Activated naive CD4-positive, alpha-beta T cell treated with anti-CD3 and anti-CD28 coated beads, Interleukin-2, amount 50 U/mL, for 24 hours (primary cell): ENCODE data around the gene CADM1.

ENCODE experiments used
- H3K27ac Mint-ChIP-seq: one replicate; pipeline ENCODE4 v1.8.0; 2021; ENCODE audit warnings: mild to moderate bottlenecking, mixed read lengths
- H3K27me3 Mint-ChIP-seq: one replicate; pipeline ENCODE4 v1.8.0; 2021; ENCODE audit warnings: mixed read lengths
- H3K36me3 Mint-ChIP-seq: one replicate; pipeline ENCODE4 v1.8.0; 2021; ENCODE audit warnings: mixed read lengths
- H3K4me1 Mint-ChIP-seq: one replicate; pipeline ENCODE4 v1.8.0; 2021; ENCODE audit warnings: mixed read lengths
- H3K4me3 Mint-ChIP-seq: one replicate; pipeline ENCODE4 v1.8.0; 2021; ENCODE audit warnings: mild to moderate bottlenecking, mixed read lengths
- H3K9me3 Mint-ChIP-seq: one replicate; pipeline ENCODE4 v1.8.0; 2021; ENCODE audit warnings: mixed read lengths

Gene CADM1

DNA sequence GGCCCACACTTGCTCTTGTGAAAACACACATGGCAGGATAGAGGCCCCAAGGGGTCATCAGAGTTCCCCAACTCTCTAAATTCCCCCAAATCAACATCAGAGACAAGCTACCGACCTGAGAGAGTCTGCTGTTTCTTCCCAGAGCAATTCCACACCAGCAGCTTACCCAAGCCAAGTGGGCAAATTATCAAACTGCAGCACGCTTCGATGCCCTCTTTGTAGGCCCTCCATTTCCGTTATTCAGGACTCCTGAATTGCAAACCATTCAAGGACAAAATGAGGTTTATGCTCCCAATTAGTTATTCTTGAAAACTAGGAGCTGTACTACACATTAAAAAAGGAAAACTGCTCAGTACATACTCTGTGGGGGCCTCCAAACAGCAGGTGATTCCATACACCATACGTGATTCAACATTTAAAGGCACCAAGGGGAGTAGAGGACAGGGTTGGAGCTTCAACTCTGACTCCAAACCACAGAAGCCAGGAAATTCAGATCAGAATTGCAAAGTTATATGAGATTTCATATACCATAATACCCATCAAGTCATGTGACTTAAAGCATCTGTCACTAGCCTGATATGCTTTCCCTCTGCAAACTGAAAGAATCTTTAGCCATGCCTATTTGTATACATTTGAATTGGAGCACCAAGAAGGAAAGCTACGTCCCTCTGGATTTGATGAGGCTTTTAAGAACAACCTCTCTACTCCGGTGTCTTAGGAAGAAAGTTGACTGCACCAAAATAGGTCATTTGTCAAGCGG is 234.8 kb downstream of the CADM1 start:
- Mint-ChIP-seq H3K36me3 (no peaks in the 10 kb centered on the region), H3K27me3 (peaks cover 1% of the 10 kb centered on the region), H3K4me3 (no peak overlapping the region), H3K4me1 (no peaks in the 10 kb centered on the region), H3K27ac (no peak overlapping the region), H3K9me3 (no peaks in the 10 kb centered on the region)

DNA sequence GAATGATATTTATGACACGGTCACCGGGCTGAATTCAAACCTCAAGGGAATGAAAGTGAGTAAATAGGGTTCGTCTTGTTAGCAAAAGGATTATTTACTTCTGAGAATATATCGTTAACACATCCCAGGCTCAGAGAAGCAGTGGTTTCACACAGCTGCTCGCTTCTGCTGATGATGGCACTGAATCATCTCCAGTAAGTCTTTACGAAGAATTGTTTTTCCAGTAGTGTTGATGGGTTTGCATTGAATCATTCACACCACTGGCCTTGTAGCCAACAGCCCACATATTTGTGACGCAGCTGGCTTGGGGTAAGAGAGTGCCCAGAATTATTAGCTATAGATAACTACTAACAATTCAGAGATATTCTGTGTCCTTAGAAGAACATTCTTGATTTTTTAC is 236.3 kb downstream of the CADM1 start:
- Mint-ChIP-seq H3K4me3 (no peak overlapping the region), H3K27ac (no peak overlapping the region), H3K36me3 (no peaks in the 10 kb centered on the region), H3K9me3 (no peaks in the 10 kb centered on the region), H3K4me1 (no peaks in the 10 kb centered on the region), H3K27me3 (peaks cover 3% of the 10 kb centered on the region)

DNA sequence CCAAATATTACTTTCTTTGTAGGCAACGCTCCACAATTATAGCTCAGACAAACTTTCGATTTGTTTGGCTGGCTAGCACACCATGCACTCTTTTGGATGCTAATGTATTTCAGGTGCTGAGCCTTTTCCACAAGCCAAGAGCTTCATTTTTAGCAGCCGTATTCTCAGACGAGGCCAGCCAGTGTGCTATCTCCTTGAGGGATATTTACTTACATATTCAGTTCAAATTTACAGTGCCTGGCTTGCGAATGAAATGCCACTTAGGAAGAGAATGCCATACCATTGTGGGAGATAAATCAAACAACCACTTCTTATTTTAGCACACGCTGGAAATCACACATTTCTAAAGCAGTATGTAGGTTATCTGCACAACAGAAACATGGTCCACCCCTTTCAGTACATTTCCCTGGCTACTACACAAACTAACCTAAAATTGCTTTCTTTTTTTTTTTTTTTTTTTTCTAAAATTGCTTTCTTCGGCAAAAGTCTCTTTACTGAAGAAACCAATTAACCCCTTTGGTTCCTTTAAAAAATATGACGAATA is 236.9 kb downstream of the CADM1 start:
- H3K4me1 Mint-ChIP-seq, result no peaks in the 10 kb centered on the region
- H3K27me3 Mint-ChIP-seq, result peaks cover 3% of the 10 kb centered on the region
- no peaks in the 10 kb centered on the region for H3K36me3 Mint-ChIP-seq
- H3K9me3 Mint-ChIP-seq, result no peaks in the 10 kb centered on the region
- no peak overlapping the region for H3K4me3 Mint-ChIP-seq
- no peak overlapping the region for H3K27ac Mint-ChIP-seq

DNA sequence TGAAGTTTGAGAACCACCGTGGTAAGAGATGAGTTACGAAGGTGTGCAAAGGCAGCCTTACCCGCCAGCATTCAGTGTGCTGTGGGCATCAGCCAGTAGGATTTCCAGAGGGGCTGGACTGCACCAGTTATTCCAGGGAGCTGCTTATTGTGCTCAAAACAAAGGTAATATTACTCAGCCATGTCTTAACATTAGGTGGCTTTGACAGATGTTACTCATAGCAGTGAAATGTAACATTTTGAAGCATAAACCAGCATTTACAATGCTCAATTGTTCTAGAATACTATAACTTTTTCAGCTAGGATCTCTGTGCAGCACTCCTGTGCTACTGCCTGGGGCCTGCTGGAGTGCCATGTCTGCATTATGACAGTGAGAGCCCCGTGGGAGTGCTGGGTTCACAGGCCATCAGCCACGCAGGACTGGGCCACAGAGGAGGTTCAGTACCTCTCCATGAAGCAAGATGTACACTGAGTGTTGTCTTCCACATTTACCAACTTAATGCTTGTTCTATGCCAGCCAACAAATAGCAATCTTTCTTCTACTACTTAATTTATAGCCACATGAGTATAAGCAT is 238.1 kb downstream of the CADM1 start:
- Mint-ChIP-seq H3K27ac (no peak overlapping the region), H3K27me3 (peaks cover 3% of the 10 kb centered on the region), H3K36me3 (no peaks in the 10 kb centered on the region), H3K4me3 (no peak overlapping the region), H3K4me1 (no peaks in the 10 kb centered on the region), H3K9me3 (no peaks in the 10 kb centered on the region)

DNA sequence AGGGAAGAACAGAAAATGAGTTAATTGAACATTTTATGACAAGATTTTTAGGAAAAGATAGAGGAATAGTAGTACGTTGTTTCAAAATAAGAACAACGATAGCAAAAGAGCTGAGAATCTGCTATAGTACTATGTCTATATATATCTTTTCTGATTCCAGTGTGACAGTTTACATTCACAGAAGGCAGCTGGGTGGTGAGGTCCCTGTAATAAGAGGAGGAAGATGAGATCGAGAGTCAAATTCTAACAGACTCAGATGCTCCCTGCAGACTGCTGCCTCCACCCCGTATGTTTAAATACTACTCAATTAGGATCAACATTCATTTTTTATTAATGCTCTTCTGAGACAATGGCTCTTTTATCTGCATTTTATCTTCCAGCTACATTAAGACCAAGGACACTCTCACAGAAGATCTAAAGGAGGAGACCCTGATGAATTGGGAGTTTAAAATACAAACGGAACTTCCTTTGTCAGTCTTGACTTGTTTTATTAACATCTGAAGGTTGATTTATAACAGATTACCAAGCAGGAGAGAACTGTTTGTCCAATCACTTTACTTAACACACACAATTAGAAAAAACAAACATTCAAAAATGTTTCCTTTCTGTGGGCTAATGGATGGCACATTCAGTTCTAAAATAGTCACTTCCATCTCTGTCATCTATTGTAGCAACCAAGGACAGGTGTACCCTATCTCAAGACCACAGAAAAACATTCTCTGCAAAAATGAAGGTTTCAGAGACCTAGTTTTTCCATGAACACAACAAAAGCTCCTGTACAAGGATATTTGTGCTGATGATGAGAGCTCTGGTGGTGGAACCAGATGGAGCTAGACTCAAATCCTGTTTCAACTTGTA is 240.2 kb downstream of the CADM1 start:
- no peak overlapping the region for H3K27ac Mint-ChIP-seq
- H3K9me3 Mint-ChIP-seq, result no peaks in the 10 kb centered on the region
- no peak overlapping the region for H3K4me3 Mint-ChIP-seq
- H3K27me3 Mint-ChIP-seq, result peaks cover 3% of the 10 kb centered on the region
- H3K36me3 Mint-ChIP-seq, result no peaks in the 10 kb centered on the region
- no peaks in the 10 kb centered on the region for H3K4me1 Mint-ChIP-seq

DNA sequence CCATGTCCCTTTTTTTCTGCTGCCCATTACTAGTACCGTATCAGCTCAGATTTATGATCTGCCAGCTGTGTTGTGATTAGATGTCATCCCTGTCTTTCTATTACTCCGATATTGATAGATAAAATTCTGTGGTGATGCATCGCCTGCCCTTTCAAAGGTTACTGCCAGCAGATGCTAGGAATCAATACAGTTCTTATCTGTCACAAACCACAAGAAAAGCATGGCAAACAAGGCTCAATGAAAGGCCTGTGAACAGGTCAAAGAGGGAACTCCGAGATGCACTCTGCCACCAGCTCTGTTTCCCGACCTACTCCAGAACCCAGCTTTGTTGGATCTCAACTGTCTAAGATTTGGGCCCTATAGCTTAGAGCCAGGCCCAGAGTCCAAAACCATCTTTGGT is 246.0 kb downstream of the CADM1 start:
- no peaks in the 10 kb centered on the region for H3K36me3 Mint-ChIP-seq
- no peak overlapping the region for H3K4me3 Mint-ChIP-seq
- H3K27ac Mint-ChIP-seq, result no peak overlapping the region
- no peaks in the 10 kb centered on the region for H3K27me3 Mint-ChIP-seq
- H3K9me3 Mint-ChIP-seq, result no peaks in the 10 kb centered on the region
- H3K4me1 Mint-ChIP-seq, result no peaks in the 10 kb centered on the region

DNA sequence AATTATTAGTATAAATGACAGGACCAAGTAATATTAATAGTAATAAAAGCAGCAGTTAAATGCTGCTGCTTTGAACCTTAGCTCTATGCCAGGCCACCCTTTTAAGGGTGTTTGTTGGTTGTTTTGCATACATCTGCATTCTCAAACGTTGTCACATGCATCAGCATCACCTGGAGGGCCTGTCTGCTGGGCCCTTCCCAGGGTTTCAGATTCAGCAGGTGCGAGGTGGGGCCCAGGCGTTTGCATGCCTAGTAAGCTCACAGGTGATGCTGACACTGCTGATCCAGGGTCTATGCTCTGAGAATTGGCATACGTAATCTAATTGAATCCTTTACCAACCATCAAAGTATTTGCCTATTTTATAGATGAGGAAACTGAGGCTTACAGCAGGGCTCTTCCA is 246.5 kb downstream of the CADM1 start:
- H3K36me3 Mint-ChIP-seq, result no peaks in the 10 kb centered on the region
- H3K27me3 Mint-ChIP-seq, result no peaks in the 10 kb centered on the region
- no peaks in the 10 kb centered on the region for H3K4me1 Mint-ChIP-seq
- no peak overlapping the region for H3K27ac Mint-ChIP-seq
- H3K9me3 Mint-ChIP-seq, result no peaks in the 10 kb centered on the region
- H3K4me3 Mint-ChIP-seq, result no peak overlapping the region

DNA sequence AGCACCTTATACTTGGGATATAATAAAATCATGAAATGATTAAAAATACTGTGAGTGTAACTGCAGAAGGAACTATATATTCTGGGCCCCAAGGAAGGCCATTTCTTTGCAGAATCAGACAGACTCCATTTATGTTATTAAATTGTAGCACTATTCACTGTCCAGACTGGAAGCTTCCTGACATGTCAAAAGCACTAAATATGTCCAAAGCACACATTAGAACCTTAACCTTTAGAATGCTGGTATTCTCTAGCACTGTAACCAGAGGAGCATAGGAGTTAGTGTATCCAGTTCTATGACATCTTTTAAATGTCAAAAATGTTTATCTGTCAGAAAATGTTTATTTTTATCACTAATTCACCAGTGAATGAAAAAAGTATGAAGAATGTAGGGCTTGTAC is 246.9 kb downstream of the CADM1 start:
- H3K27ac Mint-ChIP-seq, result no peak overlapping the region
- H3K4me3 Mint-ChIP-seq, result no peak overlapping the region
- H3K27me3 Mint-ChIP-seq, result no peaks in the 10 kb centered on the region
- no peaks in the 10 kb centered on the region for H3K36me3 Mint-ChIP-seq
- no peaks in the 10 kb centered on the region for H3K9me3 Mint-ChIP-seq
- H3K4me1 Mint-ChIP-seq, result no peaks in the 10 kb centered on the region

DNA sequence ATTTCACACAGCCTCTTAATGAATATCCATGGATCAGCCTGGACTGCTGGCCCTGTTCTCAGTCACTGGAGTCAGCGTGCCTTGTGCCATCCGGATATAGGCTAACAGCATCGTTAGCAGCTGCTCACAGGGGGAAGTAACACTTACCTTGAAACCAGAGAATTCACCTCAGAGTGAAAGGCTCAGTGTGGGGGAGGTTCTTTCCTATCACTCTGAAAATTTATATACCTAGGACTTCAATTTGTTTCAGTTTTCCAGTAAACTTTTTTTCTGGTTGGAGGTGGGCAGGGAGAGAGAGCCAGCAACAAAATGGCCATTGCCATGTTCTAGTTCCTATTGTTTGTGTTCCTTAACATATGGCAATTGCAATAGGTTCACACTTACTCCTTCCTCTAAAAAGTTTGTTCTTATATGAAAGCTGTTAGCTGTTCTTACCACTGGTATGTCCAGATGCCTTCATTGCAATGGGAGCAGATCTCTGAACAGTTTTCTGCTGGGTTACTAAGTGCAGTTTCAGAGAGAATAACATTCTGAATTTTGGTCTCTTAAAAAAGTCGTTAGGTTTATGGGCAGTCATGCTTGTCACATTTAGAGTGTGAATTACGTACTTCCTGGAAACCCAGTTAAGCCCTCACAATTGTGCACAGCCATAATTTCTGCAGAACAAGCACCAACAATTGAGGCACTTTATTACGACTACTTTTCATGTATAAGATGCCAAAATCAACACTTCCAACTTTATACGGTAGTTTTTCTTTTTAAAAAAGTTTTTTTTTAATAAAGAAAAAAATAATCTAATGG is 247.6 kb downstream of the CADM1 start:
- H3K4me3 Mint-ChIP-seq, result no peak overlapping the region

DNA sequence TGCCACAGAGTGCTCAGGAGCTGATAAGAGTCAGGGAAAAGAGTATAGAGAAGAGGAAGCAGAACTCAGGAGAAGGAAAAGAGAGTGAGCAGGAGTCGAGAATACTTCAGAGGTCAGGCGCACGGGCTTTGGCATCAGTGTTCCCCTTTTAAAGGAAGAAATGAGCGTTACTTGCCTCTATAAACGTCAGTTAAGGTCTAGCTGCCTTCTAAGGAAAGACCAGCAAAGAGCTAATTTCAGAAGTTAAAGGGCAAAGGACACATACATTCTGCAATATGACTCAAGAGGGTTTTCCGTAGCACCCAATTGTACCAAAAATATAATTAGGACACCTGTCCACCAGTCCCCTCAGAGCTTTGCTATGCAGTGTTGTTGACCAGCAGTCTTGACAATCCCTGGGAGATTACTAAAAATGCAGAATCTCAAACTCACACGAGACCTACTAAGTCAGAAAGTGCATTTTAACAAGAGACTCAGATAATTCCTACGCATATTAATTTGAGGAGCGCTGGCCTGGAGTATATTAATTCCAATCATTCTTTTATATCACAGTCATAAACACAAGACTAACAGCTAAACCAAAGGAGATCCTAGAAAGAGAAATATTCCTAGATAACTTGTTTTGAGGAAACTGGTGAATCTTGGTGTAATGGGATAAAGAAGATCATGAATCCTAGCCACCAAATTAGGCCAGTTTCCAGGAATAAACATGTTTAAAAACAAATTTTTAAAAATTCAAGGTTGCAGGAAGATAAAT is 249.0 kb downstream of the CADM1 start:
- Mint-ChIP-seq H3K36me3 (no peaks in the 10 kb centered on the region), H3K4me1 (no peaks in the 10 kb centered on the region), H3K27ac (no peak overlapping the region), H3K9me3 (no peaks in the 10 kb centered on the region), H3K4me3 (no peak overlapping the region), H3K27me3 (no peaks in the 10 kb centered on the region)

More for the DNA sequence above, 247.6 kb downstream of the CADM1 start:
- Mint-ChIP-seq H3K36me3 (no peaks in the 10 kb centered on the region), H3K27ac (no peak overlapping the region), H3K27me3 (no peaks in the 10 kb centered on the region), H3K9me3 (no peaks in the 10 kb centered on the region), H3K4me1 (no peaks in the 10 kb centered on the region)

DNA sequence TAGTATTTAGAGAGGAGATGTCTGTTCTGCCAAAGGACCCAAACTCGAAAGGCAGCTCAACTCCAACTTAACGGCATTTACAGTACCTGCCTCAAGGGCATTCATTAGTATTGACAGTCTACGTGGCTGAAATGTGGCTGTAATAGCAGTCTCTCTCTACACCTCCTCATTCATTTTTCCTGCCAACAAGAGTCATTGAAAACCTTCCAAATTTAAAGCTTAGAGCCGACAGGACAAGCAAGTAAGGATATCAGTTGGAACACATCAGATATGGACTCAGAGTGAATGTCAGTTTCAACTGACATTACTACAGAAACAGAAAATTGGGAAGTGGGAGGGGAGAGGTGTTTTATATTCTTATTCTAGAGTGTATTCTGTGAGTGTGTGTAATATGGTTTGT is 253.1 kb downstream of the CADM1 start:
- no peaks in the 10 kb centered on the region for H3K9me3 Mint-ChIP-seq
- no peak overlapping the region for H3K27ac Mint-ChIP-seq
- no peaks in the 10 kb centered on the region for H3K36me3 Mint-ChIP-seq
- no peaks in the 10 kb centered on the region for H3K27me3 Mint-ChIP-seq
- H3K4me1 Mint-ChIP-seq, result no peaks in the 10 kb centered on the region
- H3K4me3 Mint-ChIP-seq, result no peak overlapping the region

DNA sequence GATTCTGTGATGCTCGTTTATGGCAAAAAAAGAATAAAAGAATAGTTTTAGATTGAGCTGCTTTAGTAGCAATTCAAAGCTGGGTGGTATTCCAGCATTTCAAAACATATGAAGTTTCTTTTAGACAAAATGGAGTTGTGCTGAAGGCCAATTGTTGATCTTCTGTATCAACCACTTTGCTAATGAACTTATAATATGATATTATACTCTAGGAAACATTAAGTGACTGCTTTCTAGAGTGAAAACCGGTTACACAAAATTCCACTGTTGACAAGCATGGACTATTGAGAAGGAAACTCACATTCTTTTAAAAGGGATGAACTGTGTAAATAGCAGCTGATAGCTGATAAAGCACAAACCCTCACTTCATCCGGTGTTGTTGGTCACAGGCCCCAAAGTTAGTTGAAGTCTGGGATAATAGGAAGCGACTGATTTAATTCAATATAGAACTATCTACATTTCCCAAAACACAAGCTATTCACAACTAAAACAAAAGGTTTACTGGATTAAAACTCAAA is 255.1 kb downstream of the CADM1 start:
- H3K9me3 Mint-ChIP-seq, result no peaks in the 10 kb centered on the region
- H3K4me3 Mint-ChIP-seq, result no peak overlapping the region
- H3K4me1 Mint-ChIP-seq, result no peaks in the 10 kb centered on the region
- no peak overlapping the region for H3K27ac Mint-ChIP-seq
- H3K27me3 Mint-ChIP-seq, result no peaks in the 10 kb centered on the region
- no peaks in the 10 kb centered on the region for H3K36me3 Mint-ChIP-seq

DNA sequence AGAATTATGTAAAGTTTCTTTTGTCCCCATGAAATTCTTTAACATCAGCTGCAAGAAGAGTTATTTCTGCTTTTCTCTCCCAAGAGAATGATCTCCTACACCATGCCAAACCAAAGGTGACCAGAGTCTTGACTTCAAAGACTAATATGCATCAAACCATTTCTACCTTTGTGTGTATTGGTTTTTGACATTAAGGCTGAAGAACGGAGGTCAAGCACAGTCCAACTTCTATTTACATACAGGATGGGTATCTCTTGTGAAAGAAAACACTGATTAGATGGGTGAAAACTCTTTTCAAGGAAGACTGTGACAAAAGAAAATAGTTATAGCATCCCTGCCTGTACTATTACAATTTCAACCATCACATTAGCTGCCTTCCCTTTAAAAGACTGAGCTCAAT is 256.3 kb downstream of the CADM1 start:
- no peak overlapping the region for H3K27ac Mint-ChIP-seq
- no peaks in the 10 kb centered on the region for H3K27me3 Mint-ChIP-seq
- H3K4me1 Mint-ChIP-seq, result no peaks in the 10 kb centered on the region
- H3K9me3 Mint-ChIP-seq, result no peaks in the 10 kb centered on the region
- H3K4me3 Mint-ChIP-seq, result no peak overlapping the region
- no peaks in the 10 kb centered on the region for H3K36me3 Mint-ChIP-seq

DNA sequence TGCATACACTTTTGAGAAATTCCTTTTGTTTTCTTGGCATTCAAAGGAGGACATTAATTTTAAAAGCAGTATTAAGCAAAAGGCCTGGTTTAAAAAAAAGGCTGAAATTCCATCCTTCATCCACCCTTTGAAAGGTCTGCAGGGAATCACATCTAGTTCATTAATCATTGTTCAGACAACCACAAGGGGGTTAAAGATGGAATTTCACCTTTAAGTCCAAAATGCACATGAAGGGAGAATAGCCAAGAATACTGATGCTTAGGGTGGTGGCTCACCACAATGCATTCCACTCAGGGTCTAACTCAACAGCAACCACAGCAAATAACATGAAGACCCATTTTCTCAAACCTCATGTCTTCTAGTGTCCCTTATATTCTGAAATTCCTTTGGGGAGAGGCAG is 256.9 kb downstream of the CADM1 start:
- no peaks in the 10 kb centered on the region for H3K9me3 Mint-ChIP-seq
- H3K27ac Mint-ChIP-seq, result no peak overlapping the region
- H3K4me3 Mint-ChIP-seq, result no peak overlapping the region
- no peaks in the 10 kb centered on the region for H3K36me3 Mint-ChIP-seq
- no peaks in the 10 kb centered on the region for H3K27me3 Mint-ChIP-seq
- no peaks in the 10 kb centered on the region for H3K4me1 Mint-ChIP-seq
